ENCODE measurements around the gene GNB1L. TPM values are rescaled to one million over a fixed set of nuclear protein-coding genes. Genes with fewer than 3 reads are reported as not detected.

The GNB1L gene
- total and polyA plus RNA-seq, 2 of the 13 experiments (the other 11 are each of a cell fraction or from before 2014, with no cell fraction given), result 2.5 to 7.4 TPM

- TF ChIP-seq RFXAP (CRISPR knock-in tag; IDR thresholded peaks at IDR 0.05; ENCODE audit: borderline replicate concordance), result no peak
- no peak for TF ChIP-seq ZNF282 (IDR thresholded peaks at IDR 0.05; ENCODE audit: partially characterized antibody)
- TF ChIP-seq ZNF12 (CRISPR knock-in tag; IDR thresholded peaks at IDR 0.05), result no peak
- TF ChIP-seq ARNT (IDR thresholded peaks at IDR 0.05), result no peak
- TF ChIP-seq ZNF34 (CRISPR knock-in tag; IDR thresholded peaks at IDR 0.05; ENCODE audit: borderline replicate concordance), result no peak
- TF ChIP-seq RBM22 (optimal IDR thresholded peaks at IDR 0.05; ENCODE audit: low read length), result no peak
- TF ChIP-seq SSRP1 (CRISPR knock-in tag; IDR thresholded peaks at IDR 0.05), result no peak
- TF ChIP-seq, protein P1, sequence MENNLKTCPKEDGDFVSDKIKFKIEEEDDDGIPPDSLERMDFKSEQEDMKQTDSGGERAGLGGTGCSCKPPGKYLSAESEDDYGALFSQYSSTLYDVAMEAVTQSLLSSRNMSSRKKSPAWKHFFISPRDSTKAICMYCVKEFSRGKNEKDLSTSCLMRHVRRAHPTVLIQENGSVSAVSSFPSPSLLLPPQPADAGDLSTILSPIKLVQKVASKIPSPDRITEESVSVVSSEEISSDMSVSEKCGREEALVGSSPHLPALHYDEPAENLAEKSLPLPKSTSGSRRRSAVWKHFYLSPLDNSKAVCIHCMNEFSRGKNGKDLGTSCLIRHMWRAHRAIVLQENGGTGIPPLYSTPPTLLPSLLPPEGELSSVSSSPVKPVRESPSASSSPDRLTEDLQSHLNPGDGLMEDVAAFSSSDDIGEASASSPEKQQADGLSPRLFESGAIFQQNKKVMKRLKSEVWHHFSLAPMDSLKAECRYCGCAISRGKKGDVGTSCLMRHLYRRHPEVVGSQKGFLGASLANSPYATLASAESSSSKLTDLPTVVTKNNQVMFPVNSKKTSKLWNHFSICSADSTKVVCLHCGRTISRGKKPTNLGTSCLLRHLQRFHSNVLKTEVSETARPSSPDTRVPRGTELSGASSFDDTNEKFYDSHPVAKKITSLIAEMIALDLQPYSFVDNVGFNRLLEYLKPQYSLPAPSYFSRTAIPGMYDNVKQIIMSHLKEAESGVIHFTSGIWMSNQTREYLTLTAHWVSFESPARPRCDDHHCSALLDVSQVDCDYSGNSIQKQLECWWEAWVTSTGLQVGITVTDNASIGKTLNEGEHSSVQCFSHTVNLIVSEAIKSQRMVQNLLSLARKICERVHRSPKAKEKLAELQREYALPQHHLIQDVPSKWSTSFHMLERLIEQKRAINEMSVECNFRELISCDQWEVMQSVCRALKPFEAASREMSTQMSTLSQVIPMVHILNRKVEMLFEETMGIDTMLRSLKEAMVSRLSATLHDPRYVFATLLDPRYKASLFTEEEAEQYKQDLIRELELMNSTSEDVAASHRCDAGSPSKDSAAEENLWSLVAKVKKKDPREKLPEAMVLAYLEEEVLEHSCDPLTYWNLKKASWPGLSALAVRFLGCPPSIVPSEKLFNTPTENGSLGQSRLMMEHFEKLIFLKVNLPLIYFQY (CRISPR knock-in tag; IDR thresholded peaks at IDR 0.05; ENCODE audit: borderline replicate concordance), result no peak
- no peak for TF ChIP-seq ZNF136 (CRISPR knock-in tag; IDR thresholded peaks at IDR 0.05; ENCODE audit: low read depth)
- no peak for TF ChIP-seq ZNF263 (CRISPR knock-in tag; IDR thresholded peaks at IDR 0.05)
- no peak for TF ChIP-seq NAIF1 (CRISPR knock-in tag; IDR thresholded peaks at IDR 0.05; ENCODE audit: borderline replicate concordance)
Observed at GRCh38 chr22:19815093-19815822, 39.4 kb downstream of the GNB1L start (continued).

Data from HepG2 (cell line).